Testis (tissue), 3 donors: ENCODE data around the gene KCNAB3. TPM values are rescaled to one million over a fixed set of nuclear protein-coding genes. Genes with fewer than 3 reads are reported as not detected.

Experiments used
- DNase-seq: peaks from one replicate; pipeline ENCODE4 v3.0.0-alpha.2; 2019
- H3K27ac ChIP-seq, 2 donors: fragments of 200-600 bp; sonication (generic); one replicate each; pipeline ENCODE4 v1.5.1; 2019
- H3K27me3 ChIP-seq: fragments of 200-600 bp; sonication (generic); one replicate; pipeline ENCODE4 v1.5.1; 2019
- H3K36me3 ChIP-seq: fragments of 200-600 bp; sonication (generic); one replicate; pipeline ENCODE4 v1.5.1; 2017; ENCODE audit warnings: low read depth; ENCODE audit errors: missing control alignments
- H3K4me1 ChIP-seq: fragments of 200-600 bp; sonication (generic); one replicate; pipeline ENCODE4 v1.5.1; 2019
- H3K4me3 ChIP-seq, 2 donors: fragments of 200-600 bp; sonication (generic); one replicate each; pipeline ENCODE4 v1.5.1; 2017 to 2019
- H3K9me3 ChIP-seq: fragments of 200-600 bp; sonication (generic); one replicate; pipeline ENCODE4 v1.5.1; 2017
- POLR2A ChIP-seq: fragments of 450-650 bp; IDR thresholded peaks from one replicate; pipeline ENCODE4 v1.6.1; 2017; ENCODE audit warnings: antibody characterized with exemption, mild to moderate bottlenecking, moderate library complexity
- WGBS, 2 donors: methylation state at CpG; one replicate each; pipeline ENCODE4 v1.1.5; 2018; 5-methylcytosine and 5-hydroxymethylcytosine counted together
- intact Hi-C: fragments of 100-400 bp; cut with DNase I; formaldehyde crosslinking; loops from one replicate; pipeline ENCODE4 v1.15.1; 2023; ENCODE audit warnings: low total_unique reads
- polyA plus RNA-seq: library from polyadenylated mRNA; stranded (reverse); fragments of 350-450 nt; fragmentation: Illumina TruSeq; extraction: RNeasy Lipid Tissue Mini Kit (QIAGEN cat#74804); gene quantifications from one replicate; pipeline ENCODE4 v1.2.3, GENCODE V29; 2014; ENCODE audit warnings: low read depth, low replicate concordance; ENCODE audit not compliant: insufficient read depth
- total RNA-seq, 2 donors: library from RNA; depleted of rRNA; stranded (reverse); fragments of >200 nt; gene quantifications; one replicate each; pipeline ENCODE4 v1.2.3, GENCODE V29; 2016
- TF ChIP-seq, protein P1 (sequence below), 3 experiments: fragments of 450-650 bp in 2 of 3; fragments of 200-600 bp in 1 of 3; sonication (generic) in 1 of 3; IDR thresholded peaks; one replicate each; pipeline ENCODE4 v1.5.1; 2016 to 2019; ENCODE audit warnings: antibody characterized with exemption in 3 of 3, mild to moderate bottlenecking in 2 of 3, moderate library complexity in 1 of 3

The KCNAB3 gene
- total and polyA plus RNA-seq, 3 donors from 2014 or later, result 3.3 to 5.2 (median 4.3) TPM

DNA sequence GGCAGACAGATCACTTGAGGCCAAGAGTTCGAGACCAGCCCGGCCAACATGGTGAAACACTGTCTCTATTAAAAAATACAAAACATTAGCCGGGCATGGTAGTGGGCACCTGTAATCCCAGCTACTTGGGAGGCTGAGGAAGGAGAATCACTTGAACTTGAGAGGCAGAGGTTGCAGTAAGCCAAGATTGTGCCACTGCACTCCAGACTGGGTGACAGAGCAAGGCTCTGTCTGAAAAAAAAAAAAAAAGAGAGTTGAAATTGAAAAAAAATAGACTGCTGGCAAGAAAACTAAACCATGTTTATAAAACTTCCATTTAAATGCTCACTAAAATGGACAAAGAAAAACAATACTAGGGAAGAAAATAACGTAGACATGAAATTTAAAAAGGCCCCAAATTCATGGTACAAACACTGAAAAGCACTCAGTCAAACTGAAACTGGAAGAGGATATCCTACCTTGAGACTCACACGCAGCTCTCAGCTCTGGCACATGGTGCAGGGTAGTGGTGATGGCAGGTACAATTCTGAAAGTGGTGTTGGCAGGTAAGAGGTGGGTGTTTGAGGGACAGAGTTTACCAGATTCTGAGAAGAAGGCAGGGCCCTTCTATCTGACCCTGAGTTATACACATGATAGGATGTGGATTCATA is 21.6 kb upstream of the KCNAB3 start:
- Histone ChIP-seq H3K36me3 (no peaks in the 10 kb centered on the region), H3K4me3 (no peak overlapping the region), H3K27ac (no peak overlapping the region), H3K4me1 (no peaks in the 10 kb centered on the region), H3K9me3 (no peaks in the 10 kb centered on the region), H3K27me3 (no peaks in the 10 kb centered on the region)
- no peak for DNase-seq
- 70 to 76% methylated on average over 5 of the region's 5 CpGs for WGBS, 2 donors
- intact Hi-C loops, result no loop called here
- no peak for TF ChIP-seq POLR2A
- TF ChIP-seq, protein P1, sequence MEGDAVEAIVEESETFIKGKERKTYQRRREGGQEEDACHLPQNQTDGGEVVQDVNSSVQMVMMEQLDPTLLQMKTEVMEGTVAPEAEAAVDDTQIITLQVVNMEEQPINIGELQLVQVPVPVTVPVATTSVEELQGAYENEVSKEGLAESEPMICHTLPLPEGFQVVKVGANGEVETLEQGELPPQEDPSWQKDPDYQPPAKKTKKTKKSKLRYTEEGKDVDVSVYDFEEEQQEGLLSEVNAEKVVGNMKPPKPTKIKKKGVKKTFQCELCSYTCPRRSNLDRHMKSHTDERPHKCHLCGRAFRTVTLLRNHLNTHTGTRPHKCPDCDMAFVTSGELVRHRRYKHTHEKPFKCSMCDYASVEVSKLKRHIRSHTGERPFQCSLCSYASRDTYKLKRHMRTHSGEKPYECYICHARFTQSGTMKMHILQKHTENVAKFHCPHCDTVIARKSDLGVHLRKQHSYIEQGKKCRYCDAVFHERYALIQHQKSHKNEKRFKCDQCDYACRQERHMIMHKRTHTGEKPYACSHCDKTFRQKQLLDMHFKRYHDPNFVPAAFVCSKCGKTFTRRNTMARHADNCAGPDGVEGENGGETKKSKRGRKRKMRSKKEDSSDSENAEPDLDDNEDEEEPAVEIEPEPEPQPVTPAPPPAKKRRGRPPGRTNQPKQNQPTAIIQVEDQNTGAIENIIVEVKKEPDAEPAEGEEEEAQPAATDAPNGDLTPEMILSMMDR (IDR thresholded peaks at IDR 0.05), result no peak

DNA sequence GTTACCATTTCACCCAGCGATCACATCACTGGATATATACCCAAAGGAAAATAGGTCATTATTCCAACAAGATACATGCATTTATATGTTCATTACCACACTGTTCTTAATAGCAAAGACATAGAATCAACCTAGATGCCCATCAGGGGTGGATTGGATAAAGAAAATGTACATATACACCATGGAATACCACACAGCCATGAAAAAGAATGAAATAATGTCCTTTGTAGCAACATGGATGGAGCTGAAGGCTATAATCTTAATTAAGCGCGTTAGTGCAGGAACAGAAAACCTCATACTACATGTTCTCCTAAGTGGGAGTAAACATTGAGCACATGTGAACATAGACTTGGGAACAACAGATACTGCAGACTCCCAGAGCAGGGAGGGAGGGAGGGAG is 20.9 kb upstream of the KCNAB3 start:
- no peak for TF ChIP-seq POLR2A
- TF ChIP-seq, protein P1 (IDR thresholded peaks at IDR 0.05), result no peak
- no peak for DNase-seq
- no peaks in the 10 kb centered on the region for H3K4me1 ChIP-seq
- intact Hi-C loops, result no loop called here
- H3K4me3 ChIP-seq, result no peak overlapping the region
- H3K9me3 ChIP-seq, result no peaks in the 10 kb centered on the region
- no peaks in the 10 kb centered on the region for H3K36me3 ChIP-seq
- no peak overlapping the region for H3K27ac ChIP-seq
- no peaks in the 10 kb centered on the region for H3K27me3 ChIP-seq
- 57 to 78% methylated on average over 3 of the region's 3 CpGs for WGBS, 2 donors

- no peak overlapping the region for H3K27ac ChIP-seq
- H3K4me1 ChIP-seq, result no peaks in the 10 kb centered on the region
- no peaks in the 10 kb centered on the region for H3K9me3 ChIP-seq
- 71 to 72% methylated on average over 5 of the region's 5 CpGs for WGBS, 2 donors
- DNase-seq, result no peak
- H3K36me3 ChIP-seq, result no peaks in the 10 kb centered on the region
- TF ChIP-seq, protein P1 (IDR thresholded peaks at IDR 0.05), result no peak
- no peak for TF ChIP-seq POLR2A
- H3K27me3 ChIP-seq, result no peaks in the 10 kb centered on the region
- no peak overlapping the region for H3K4me3 ChIP-seq
- intact Hi-C loops, result no loop called here
Measured at GRCh38 chr17:7947651-7948050, 18.0 kb upstream of the KCNAB3 start.

DNA sequence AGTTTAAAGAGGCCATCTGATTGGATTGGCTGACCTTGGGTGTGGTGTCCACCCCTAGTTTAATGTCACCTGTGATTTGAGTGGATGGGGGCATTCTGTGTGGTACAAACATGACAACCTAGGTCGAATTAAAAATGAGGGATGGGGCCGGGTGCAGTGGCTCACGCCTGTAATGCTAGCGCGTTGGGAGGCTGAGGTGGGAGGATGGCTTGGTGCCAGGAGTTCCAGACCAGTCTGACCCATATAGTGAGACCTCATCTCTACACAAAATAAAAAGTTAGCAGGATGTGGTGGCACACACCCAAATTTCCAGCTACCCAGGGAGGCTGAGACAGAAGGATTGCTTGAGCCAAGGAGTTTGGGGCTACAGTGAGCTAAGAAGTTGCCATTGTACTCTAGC is 16.8 kb upstream of the KCNAB3 start:
- H3K4me3 ChIP-seq, result no peak overlapping the region
- intact Hi-C loops, result no loop called here
- WGBS, 2 donors, result 67 to 75% methylated on average over 5 of the region's 5 CpGs
- no peak for TF ChIP-seq POLR2A
- TF ChIP-seq, protein P1 (IDR thresholded peaks at IDR 0.05), result no peak
- no peak overlapping the region for H3K27ac ChIP-seq
- H3K4me1 ChIP-seq, result no peaks in the 10 kb centered on the region
- no peaks in the 10 kb centered on the region for H3K27me3 ChIP-seq
- DNase-seq, result no peak
- H3K36me3 ChIP-seq, result no peaks in the 10 kb centered on the region
- no peaks in the 10 kb centered on the region for H3K9me3 ChIP-seq

DNA sequence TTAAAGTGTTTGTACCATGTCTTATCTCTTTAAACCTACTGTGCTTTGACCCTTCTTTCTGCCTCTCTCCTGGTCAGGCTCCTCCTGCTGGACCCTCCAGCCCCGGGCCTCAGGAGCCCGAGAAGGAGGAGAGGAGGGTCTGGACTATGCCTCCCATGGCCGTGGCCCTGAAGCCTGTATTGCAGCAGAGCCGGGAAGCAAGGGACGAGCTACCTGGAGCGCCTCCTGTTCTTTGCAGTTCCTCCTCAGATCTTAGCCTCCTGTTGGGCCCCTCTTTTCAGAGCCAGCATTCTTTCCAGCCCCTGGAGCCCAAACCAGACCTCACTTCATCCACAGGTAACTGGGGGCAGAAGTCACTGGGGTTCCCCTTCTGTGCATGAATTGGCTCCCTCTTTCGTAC is 16.0 kb upstream of the KCNAB3 start:
- no peaks in the 10 kb centered on the region for H3K9me3 ChIP-seq
- no peaks in the 10 kb centered on the region for H3K36me3 ChIP-seq
- TF ChIP-seq, protein P1 (IDR thresholded peaks at IDR 0.05), result no peak
- TF ChIP-seq POLR2A, result no peak
- no peak for DNase-seq
- 86 to 89% methylated on average over 7 of the region's 7 CpGs for WGBS, 2 donors
- H3K27me3 ChIP-seq, result no peaks in the 10 kb centered on the region
- no peak overlapping the region for H3K4me3 ChIP-seq
- H3K4me1 ChIP-seq, result no peaks in the 10 kb centered on the region
- H3K27ac ChIP-seq, result no peak overlapping the region
- intact Hi-C loops, result no loop called here
